K562 (cell line): ENCODE results near the gene B4GALT5. TPM values are rescaled to one million over a fixed set of nuclear protein-coding genes. Genes with fewer than 3 reads are reported as not detected.
A peak's percentile ranks its signal among the peaks of the same experiment; 100 is the strongest.

ENCODE experiments used
- CBFA2T3 ChIP-seq: fragments of 450-650 bp; IDR thresholded peaks from 2 replicates; pipeline ENCODE4 v1.6.1; 2017
- CBFB ChIP-seq: sonication (generic); formaldehyde crosslinking; IDR thresholded peaks from 2 replicates; pipeline ENCODE4 v1.4.0; 2020; ENCODE audit warnings: mild to moderate bottlenecking, missing genetic modification reagents
- CEBPB ChIP-seq: fragments of 450-650 bp; IDR thresholded peaks from 2 replicates; pipeline ENCODE4 v1.6.1; 2016; ENCODE audit warnings: missing genetic modification characterization, missing compliant biosample characterization
- ESRRA ChIP-seq: fragments of 450-650 bp; IDR thresholded peaks from 2 replicates; pipeline ENCODE4 v1.6.1; 2014; ENCODE audit warnings: low read depth, mild to moderate bottlenecking, moderate library complexity, borderline replicate concordance
- HNRNPL ChIP-seq: fragments of 200-400 bp; formaldehyde crosslinking; IDR thresholded peaks from 2 replicates; pipeline ENCODE4 v1.6.1; 2017; ENCODE audit warnings: low read depth, mild to moderate bottlenecking, low read length
- PCBP1 ChIP-seq: fragments of 200-400 bp; formaldehyde crosslinking; IDR thresholded peaks from 2 replicates; pipeline ENCODE4 v1.6.1; 2018; ENCODE audit warnings: mild to moderate bottlenecking, low read depth, low read length; ENCODE audit not compliant: poor library complexity, severe bottlenecking
- PHF21A ChIP-seq: fragments of 450-650 bp; IDR thresholded peaks from 2 replicates; pipeline ENCODE4 v1.6.1; 2017; ENCODE audit warnings: low read depth, borderline replicate concordance
- POLR3A ChIP-seq: IDR thresholded peaks from 2 replicates; pipeline ENCODE4 v1.6.1; 2011; ENCODE audit warnings: borderline replicate concordance, mild to moderate bottlenecking, moderate library complexity; ENCODE audit not compliant: insufficient read length, insufficient read depth; ENCODE audit errors: extremely low read depth
- RBM14 ChIP-seq: fragments of 200-400 bp; formaldehyde crosslinking; IDR thresholded peaks from 2 replicates; pipeline ENCODE4 v1.6.1; 2018; ENCODE audit warnings: low read depth, mild to moderate bottlenecking, low read length, moderate library complexity, borderline replicate concordance; ENCODE audit not compliant: insufficient read depth
- RBM15 ChIP-seq: fragments of 200-400 bp; formaldehyde crosslinking; IDR thresholded peaks from 2 replicates; pipeline ENCODE4 v1.6.1; 2018; ENCODE audit warnings: mild to moderate bottlenecking, low read length, moderate library complexity; ENCODE audit not compliant: insufficient read depth
- RFX7 ChIP-seq: fragments of 250-450 bp; sonication (Bioruptor Pico); IDR thresholded peaks from 2 replicates; pipeline ENCODE4 v1.5.1; 2021; ENCODE audit warnings: mild to moderate bottlenecking
- TGIF2 ChIP-seq: sonication (generic); formaldehyde crosslinking; IDR thresholded peaks from 2 replicates; pipeline ENCODE4 v1.8.1; 2022; ENCODE audit warnings: mild to moderate bottlenecking, missing genetic modification reagents, moderate library complexity
- THRAP3 ChIP-seq: fragments of 450-650 bp; IDR thresholded peaks from 2 replicates; pipeline ENCODE4 v1.6.1; 2016; ENCODE audit warnings: mild to moderate bottlenecking, inconsistent platforms, borderline replicate concordance
- ZBTB17 ChIP-seq: fragments of 450-650 bp; formaldehyde crosslinking; IDR thresholded peaks from 2 replicates; pipeline ENCODE4 v1.4.0; 2020; ENCODE audit warnings: mild to moderate bottlenecking
- ZC3H11A ChIP-seq: IDR thresholded peaks from 2 replicates; pipeline ENCODE4 v1.6.1; 2012; ENCODE audit warnings: low read depth, low read length, improper control_type of control experiment
- ZNF274 ChIP-seq: IDR thresholded peaks from 2 replicates; pipeline ENCODE4 v1.6.1; 2011; ENCODE audit warnings: low read depth, mild to moderate bottlenecking, low read length, moderate library complexity, borderline replicate concordance
- ZNF830 ChIP-seq: fragments of 250-450 bp; sonication (Bioruptor Pico); IDR thresholded peaks from 2 replicates; pipeline ENCODE4 v1.5.0; 2021; ENCODE audit warnings: mild to moderate bottlenecking
- polyA plus RNA-seq, 8 experiments: library from polyadenylated mRNA; depleted of rRNA in 4 of 8; stranded (reverse) in 5 of 8; unstranded in 3 of 8; fragments of >200 nt; fragmentation: Nextera tagmentation in 2 of 8; fragmentation: Illumina TruSeq in 1 of 8; extraction: Ambion mirVana in 2 of 8; extraction: Trizol in 1 of 8; gene quantifications; 2 replicates each; pipeline versions ENCODE4 v1.2.1 to v1.2.3, GENCODE V29; 2011 to 2014; ENCODE audit warnings: inconsistent platforms in 1 of 8, missing spikeins in 1 of 8
- total RNA-seq, 7 experiments: library from RNA; depleted of rRNA in 6 of 7; stranded (reverse); fragments of >200 nt in 6 of 7; fragmentation: Illumina TruSeq in 2 of 7; extraction: Trizol in 2 of 7; gene quantifications; 2 replicates each; pipeline versions ENCODE4 v1.2.1 to v1.2.3, GENCODE V29; 2011 to 2021; ENCODE audit warnings: low replicate concordance in 1 of 7
- TF ChIP-seq, protein P1 (sequence below), 2 experiments: fragments of 450-650 bp; IDR thresholded peaks; 2 replicates each; pipeline ENCODE4 v1.6.1; 2016; ENCODE audit warnings: mild to moderate bottlenecking in 2 of 2, borderline replicate concordance in 1 of 2, low read depth in 1 of 2, moderate library complexity in 1 of 2
- TF ChIP-seq, protein P2 (sequence below): sonication (generic); formaldehyde crosslinking; IDR thresholded peaks from 2 replicates; pipeline ENCODE4 v1.8.0; 2022; ENCODE audit warnings: mild to moderate bottlenecking, low read depth, missing genetic modification reagents

B4GALT5 gene
- total and polyA plus RNA-seq, 9 of the 15 experiments (the other 6 are each of a cell fraction or from before 2014, with no cell fraction given) = 8.5 to 32.6 (median 23.4) TPM

DNA sequence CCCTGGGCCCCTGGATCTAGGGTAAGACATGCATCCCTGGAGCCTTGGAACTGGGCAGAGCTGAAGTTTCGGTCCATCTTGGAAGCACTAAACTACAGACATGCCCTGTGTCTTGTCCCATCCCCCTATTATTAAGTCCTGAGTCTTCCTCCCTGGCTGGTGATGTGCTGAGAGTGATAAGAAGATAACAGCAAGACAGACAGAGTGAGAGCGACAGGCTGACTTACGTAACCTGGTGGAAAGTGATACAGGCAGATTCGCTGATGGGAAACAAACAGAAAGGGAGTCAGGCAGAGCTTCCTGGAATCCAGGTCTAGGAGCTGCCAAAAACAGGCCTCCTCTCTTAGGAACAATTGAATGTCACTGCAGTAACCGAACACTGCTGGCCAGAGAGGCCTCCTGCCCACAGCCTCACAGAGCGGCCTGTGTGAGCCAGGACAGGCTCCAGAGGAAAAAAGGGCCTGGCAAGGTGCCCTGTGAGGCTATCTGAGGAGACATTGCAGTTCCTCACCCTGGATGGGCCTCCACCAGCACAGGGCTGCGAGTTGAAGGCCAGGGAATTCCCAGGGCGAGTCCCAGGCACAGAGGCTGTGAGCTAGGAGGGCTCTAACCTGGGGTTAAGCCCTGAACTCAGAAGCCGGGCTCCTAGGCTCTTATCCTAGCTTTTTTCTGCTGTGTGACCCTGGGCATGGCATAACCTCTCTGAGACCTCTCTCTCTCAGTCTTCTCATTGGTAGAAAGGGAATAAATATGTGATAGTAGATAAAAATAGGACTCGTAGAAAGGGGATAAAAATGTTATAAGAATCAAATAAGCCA is 34.2 kb upstream of the B4GALT5 start (continued):
- TF ChIP-seq PCBP1 (no peak), TGIF2 (CRISPR knock-in tag) (no peak), POLR3A (no peak), HNRNPL (no peak), ZC3H11A (no peak), PHF21A (no peak), ZNF830 (CRISPR knock-in tag) (no peak), CBFB (CRISPR knock-in tag) (no peak), ZBTB17 (CRISPR knock-in tag) (no peak), CEBPB (peak; percentile 82), THRAP3 (no peak), ZNF274 (no peak), RBM14 (no peak), RFX7 (no peak), CBFA2T3 (peak; percentile 72), RBM15 (no peak), ESRRA (0 out of 2 replicates have a peak, but pooled peaks have one; percentile 25)
- TF ChIP-seq, protein P1, sequence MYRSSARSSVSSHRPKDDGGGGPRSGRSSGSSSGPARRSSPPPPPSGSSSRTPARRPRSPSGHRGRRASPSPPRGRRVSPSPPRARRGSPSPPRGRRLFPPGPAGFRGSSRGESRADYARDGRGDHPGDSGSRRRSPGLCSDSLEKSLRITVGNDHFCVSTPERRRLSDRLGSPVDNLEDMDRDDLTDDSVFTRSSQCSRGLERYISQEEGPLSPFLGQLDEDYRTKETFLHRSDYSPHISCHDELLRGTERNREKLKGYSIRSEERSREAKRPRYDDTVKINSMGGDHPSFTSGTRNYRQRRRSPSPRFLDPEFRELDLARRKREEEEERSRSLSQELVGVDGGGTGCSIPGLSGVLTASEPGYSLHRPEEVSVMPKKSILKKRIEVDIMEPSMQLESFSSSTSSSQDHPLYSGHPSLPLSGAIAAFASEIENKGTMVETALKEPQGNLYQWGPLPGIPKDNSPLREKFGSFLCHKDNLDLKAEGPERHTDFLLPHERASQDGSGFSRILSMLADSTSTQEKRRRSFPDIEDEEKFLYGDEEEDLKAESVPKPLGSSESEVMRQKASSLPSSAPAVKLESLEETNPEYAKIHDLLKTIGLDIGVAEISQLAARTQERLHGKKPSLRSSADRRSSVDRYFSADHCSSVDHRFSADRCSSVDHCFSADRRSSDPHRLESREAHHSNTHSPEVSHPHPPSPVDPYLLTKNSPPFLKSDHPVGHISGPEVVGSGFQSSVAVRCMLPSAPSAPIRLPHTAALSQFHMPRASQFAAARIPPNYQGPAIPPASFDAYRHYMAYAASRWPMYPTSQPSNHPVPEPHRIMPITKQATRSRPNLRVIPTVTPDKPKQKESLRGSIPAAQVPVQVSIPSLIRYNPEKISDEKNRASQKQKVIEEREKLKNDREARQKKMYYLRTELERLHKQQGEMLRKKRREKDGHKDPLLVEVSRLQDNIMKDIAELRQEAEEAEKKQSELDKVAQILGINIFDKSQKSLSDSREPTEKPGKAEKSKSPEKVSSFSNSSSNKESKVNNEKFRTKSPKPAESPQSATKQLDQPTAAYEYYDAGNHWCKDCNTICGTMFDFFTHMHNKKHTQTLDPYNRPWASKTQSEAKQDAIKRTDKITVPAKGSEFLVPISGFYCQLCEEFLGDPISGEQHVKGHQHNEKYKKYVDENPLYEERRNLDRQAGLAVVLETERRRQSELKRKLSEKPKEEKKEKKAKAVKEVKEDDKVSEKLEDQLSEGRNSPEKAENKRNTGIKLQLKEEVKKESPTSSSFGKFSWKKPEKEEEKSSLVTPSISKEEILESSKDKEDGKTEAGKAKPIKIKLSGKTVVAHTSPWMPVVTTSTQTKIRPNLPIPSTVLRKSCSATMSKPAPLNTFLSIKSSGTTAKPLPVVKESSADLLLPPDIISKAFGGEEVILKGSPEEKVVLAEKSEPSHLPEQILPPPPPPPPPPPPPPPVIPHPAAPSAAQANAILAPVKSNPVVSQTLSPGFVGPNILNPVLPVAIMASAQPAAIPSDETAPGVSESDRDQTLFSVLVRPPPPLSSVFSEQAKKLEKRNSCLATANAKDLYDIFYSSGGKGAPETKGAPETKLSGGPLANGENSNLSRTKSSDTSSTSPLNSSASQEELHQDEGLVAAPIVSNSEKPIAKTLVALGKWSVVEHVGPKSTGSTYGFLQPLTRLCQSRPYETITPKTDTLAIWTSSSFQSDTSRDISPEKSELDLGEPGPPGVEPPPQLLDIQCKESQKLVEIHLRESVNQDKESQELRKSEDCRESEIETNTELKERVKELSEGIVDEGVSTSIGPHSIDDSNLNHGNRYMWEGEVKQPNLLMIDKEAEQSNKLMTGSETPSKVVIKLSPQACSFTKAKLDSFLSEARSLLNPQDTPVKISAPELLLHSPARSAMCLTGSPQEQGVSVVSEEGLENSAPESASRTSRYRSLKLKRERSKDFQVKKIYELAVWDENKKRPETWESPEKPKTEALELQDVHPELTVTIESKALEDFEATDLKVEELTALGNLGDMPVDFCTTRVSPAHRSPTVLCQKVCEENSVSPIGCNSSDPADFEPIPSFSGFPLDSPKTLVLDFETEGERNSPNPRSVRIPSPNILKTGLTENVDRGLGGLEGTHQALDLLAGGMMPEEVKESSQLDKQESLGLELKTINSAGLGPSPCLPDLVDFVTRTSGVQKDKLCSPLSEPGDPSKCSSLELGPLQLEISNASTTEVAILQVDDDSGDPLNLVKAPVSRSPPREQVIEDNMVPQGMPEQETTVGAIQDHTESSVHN (IDR thresholded peaks at IDR 0.05; ENCODE audit: borderline replicate concordance in 1 of 2, low read depth in 1 of 2) = no peak
- TF ChIP-seq, protein P2, sequence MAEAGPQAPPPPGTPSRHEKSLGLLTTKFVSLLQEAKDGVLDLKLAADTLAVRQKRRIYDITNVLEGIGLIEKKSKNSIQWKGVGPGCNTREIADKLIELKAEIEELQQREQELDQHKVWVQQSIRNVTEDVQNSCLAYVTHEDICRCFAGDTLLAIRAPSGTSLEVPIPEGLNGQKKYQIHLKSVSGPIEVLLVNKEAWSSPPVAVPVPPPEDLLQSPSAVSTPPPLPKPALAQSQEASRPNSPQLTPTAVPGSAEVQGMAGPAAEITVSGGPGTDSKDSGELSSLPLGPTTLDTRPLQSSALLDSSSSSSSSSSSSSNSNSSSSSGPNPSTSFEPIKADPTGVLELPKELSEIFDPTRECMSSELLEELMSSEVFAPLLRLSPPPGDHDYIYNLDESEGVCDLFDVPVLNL (CRISPR knock-in tag) = no peak
